ENCODE results near the gene KLHL40. TPM values are rescaled to one million over a fixed set of nuclear protein-coding genes. Genes with fewer than 3 reads are reported as not detected.

KLHL40 gene
- polyA plus RNA-seq, 1 experiment: not detected

GRCh38 chr3:42713747-42714146 is 28.4 kb downstream of the KLHL40 start:
- no peak for TF ChIP-seq CTCF (IDR thresholded peaks at IDR 0.05; ENCODE audit: low read depth, low read length)
- no peak overlapping the region for H3K4me3 ChIP-seq (ENCODE audit: low read depth, low read length)
- peaks cover 40% of the 10 kb centered on the region for H3K27me3 ChIP-seq (ENCODE audit: control insufficient read depth, insufficient read depth, low read length)
- no peaks in the 10 kb centered on the region for H3K9me3 ChIP-seq (ENCODE audit: control insufficient read depth, insufficient read depth, low read length)
- CTCF ChIA-PET: interaction anchor here (1.3 kb wide), 1 partner anchor 71 kb away, joined by 3 read pairs; no protein-coding TSS in a partner anchor
- DNase-seq (ENCODE audit: low read depth, low spot score): no peak
- H3K27ac ChIP-seq (ENCODE audit: low read depth, low read length): no peak overlapping the region
- POLR2A ChIA-PET: no interaction called here

- H3K27me3 ChIP-seq (ENCODE audit: control insufficient read depth, insufficient read depth, low read length): peaks cover 38% of the 10 kb centered on the region
- H3K9me3 ChIP-seq (ENCODE audit: control insufficient read depth, insufficient read depth, low read length): no peaks in the 10 kb centered on the region
- CTCF ChIA-PET: interaction anchor here (1.3 kb wide), 1 partner anchor 72 kb away, joined by 3 read pairs; no protein-coding TSS in a partner anchor
- no peak overlapping the region for H3K27ac ChIP-seq (ENCODE audit: low read depth, low read length)
- no peak for DNase-seq (ENCODE audit: low read depth, low spot score)
- TF ChIP-seq CTCF (IDR thresholded peaks at IDR 0.05; ENCODE audit: low read depth, low read length): no peak
- no peak overlapping the region for H3K4me3 ChIP-seq (ENCODE audit: low read depth, low read length)
- POLR2A ChIA-PET: no interaction called here
Observed at GRCh38 chr3:42714171-42714852, 29.0 kb downstream of the KLHL40 start.

- ChIA-PET CTCF (no interaction called here), POLR2A (no interaction called here)
- no peak for DNase-seq (ENCODE audit: low read depth, low spot score)
- H3K27ac ChIP-seq (ENCODE audit: low read depth, low read length): no peak overlapping the region
- no peak overlapping the region for H3K4me3 ChIP-seq (ENCODE audit: low read depth, low read length)
- H3K9me3 ChIP-seq (ENCODE audit: control insufficient read depth, insufficient read depth, low read length): no peaks in the 10 kb centered on the region
- TF ChIP-seq CTCF (IDR thresholded peaks at IDR 0.05; ENCODE audit: low read depth, low read length): no peak
- peaks cover 39% of the 10 kb centered on the region for H3K27me3 ChIP-seq (ENCODE audit: control insufficient read depth, insufficient read depth, low read length)
Observed at GRCh38 chr3:42717306-42717705, 32.0 kb downstream of the KLHL40 start.

- no peak for DNase-seq (ENCODE audit: low read depth, low spot score)
- no peak for TF ChIP-seq CTCF (IDR thresholded peaks at IDR 0.05; ENCODE audit: low read depth, low read length)
- Histone ChIP-seq H3K9me3 (ENCODE audit: control insufficient read depth, insufficient read depth, low read length) (no peaks in the 10 kb centered on the region), H3K27me3 (ENCODE audit: control insufficient read depth, insufficient read depth, low read length) (peaks cover 30% of the 10 kb centered on the region), H3K27ac (ENCODE audit: low read depth, low read length) (no peak overlapping the region), H3K4me3 (ENCODE audit: low read depth, low read length) (no peak overlapping the region)
- ChIA-PET POLR2A (no interaction called here), CTCF (no interaction called here)
Observed at GRCh38 chr3:42718338-42718737, 33.0 kb downstream of the KLHL40 start.

- Histone ChIP-seq H3K27me3 (ENCODE audit: control insufficient read depth, insufficient read depth, low read length) (peaks cover 26% of the 10 kb centered on the region), H3K9me3 (ENCODE audit: control insufficient read depth, insufficient read depth, low read length) (no peaks in the 10 kb centered on the region), H3K27ac (ENCODE audit: low read depth, low read length) (no peak overlapping the region), H3K4me3 (ENCODE audit: low read depth, low read length) (no peak overlapping the region)
- ChIA-PET POLR2A (no interaction called here), CTCF (no interaction called here)
- TF ChIP-seq CTCF (IDR thresholded peaks at IDR 0.05; ENCODE audit: low read depth, low read length): no peak
- no peak for DNase-seq (ENCODE audit: low read depth, low spot score)
Observed at GRCh38 chr3:42719002-42719401, 33.7 kb downstream of the KLHL40 start.
